ENCODE measurements around the gene QPRT. TPM values are rescaled to one million over a fixed set of nuclear protein-coding genes. Genes with fewer than 3 reads are reported as not detected.
A peak's percentile ranks its signal among the peaks of the same experiment; 100 is the strongest.

Gene QPRT
- total and polyA plus RNA-seq, 2 of the 8 experiments (the other 6 are each of a cell fraction or from before 2014, with no cell fraction given), result 89.0 to 102 TPM

- Histone ChIP-seq H3K36me3 (ENCODE audit: control insufficient read depth in 2 of 4, insufficient read depth in 4 of 4, low read length in 3 of 4) (peaks cover 0 to 8% (median 0%) of the 10 kb centered on the region in 4 experiments; a peak in 2 of 8 replicates), H2BK15ac (ENCODE audit: low read length) (no peak overlapping the region), H2BK12ac (ENCODE audit: low read depth, low read length) (no peak overlapping the region), H3K4me1 (replicated peaks in 1 of 4; ENCODE audit: control insufficient read depth in 3 of 4, insufficient read depth in 4 of 4, low read length in 3 of 4) (peaks cover 0 to 4% (median 2%) of the 10 kb centered on the region in 4 experiments; a peak in 4 of 7 replicates), H3K4me2 (ENCODE audit: insufficient read depth in 1 of 2, low read depth in 2 of 2, low read length in 2 of 2) (no peak overlapping the region), H2BK5ac (ENCODE audit: low read depth, low read length) (no peak overlapping the region), H4K5ac (ENCODE audit: insufficient read length, low read depth, low read length) (no peak overlapping the region), H3K14ac (ENCODE audit: insufficient read length) (no peak overlapping the region), H2AK5ac (ENCODE audit: low read depth, low read length) (no peak overlapping the region), H3K9me3 (ENCODE audit: insufficient read depth in 2 of 2, low read depth in 1 of 2, low read length in 1 of 2) (peaks cover 8 to 9% of the 10 kb centered on the region in 2 experiments; a peak in 2 of 4 replicates), H3K27me3 (replicated peaks in 1 of 4; ENCODE audit: control insufficient read depth in 3 of 4, extremely low read depth in 1 of 4, insufficient read depth in 3 of 4, low read length in 3 of 4) (no peaks in the 10 kb centered on the region), H3K4ac (replicated peaks; ENCODE audit: insufficient read length, low read depth, low read length) (no peak overlapping the region), H4K20me1 (replicated peaks in 1 of 2; ENCODE audit: control insufficient read depth in 1 of 2, insufficient read depth in 2 of 2, low read length in 2 of 2) (peaks cover 12 to 17% of the 10 kb centered on the region in 2 experiments), H2BK20ac (ENCODE audit: low read length) (no peak overlapping the region), H3K79me1 (ENCODE audit: low read depth, low read length) (0 out of 2 replicates have a peak, but pooled peaks cover 2% of the 10 kb centered on the region), H4K91ac (replicated peaks; ENCODE audit: insufficient read length, low read length) (no peak overlapping the region), H3K4me3 (ENCODE audit: extremely low read depth in 1 of 4, insufficient read depth in 2 of 4, low read depth in 3 of 4, low read length in 4 of 4) (no peak overlapping the region), H3K23ac (ENCODE audit: insufficient read length) (no peak overlapping the region), H2BK120ac (replicated peaks; ENCODE audit: low read depth, low read length) (no peak overlapping the region), H3K27ac (ENCODE audit: low read depth, low read length) (no peak overlapping the region), H3K18ac (ENCODE audit: extremely low read depth, low read length) (no peak overlapping the region), H3K23me2 (ENCODE audit: low read depth, low read length) (peaks cover 3% of the 10 kb centered on the region; the same call in 1 of the 2 replicates), H3K79me2 (ENCODE audit: control insufficient read depth in 1 of 2, insufficient read depth in 2 of 2, low read length in 2 of 2) (no peaks in the 10 kb centered on the region), H3K56ac (replicated peaks; ENCODE audit: insufficient read length, low read depth, low read length) (no peak overlapping the region), H3K9ac (replicated peaks in 1 of 4; ENCODE audit: extremely low read depth in 1 of 4, low read depth in 3 of 4, low read length in 3 of 4) (no peak overlapping the region; a peak in 1 of 7 replicates), H2AFZ (ENCODE audit: low read length) (no peak overlapping the region), H4K8ac (ENCODE audit: extremely low read depth, insufficient read depth, low read length) (peak overlapping the region; percentile 72; the same call in 1 of the 2 replicates)
- no peak for FAIRE-seq
- WGBS, 2 experiments (ENCODE audit: extremely low coverage in 1 of 2, insufficient coverage in 1 of 2, insufficient read length in 1 of 2, insufficient replicate concordance in 2 of 2, low coverage in 1 of 2, low lambda C conversion rate in 2 of 2, missing lambda C conversion rate in 1 of 2), result 88% methylated on average over 20 of the region's 20 CpGs; no CpG with 5 or more reads in 1 of the 2 experiments
- ChIA-PET POLR2A (ENCODE audit: partially characterized antibody) (interaction anchor here (0.6 to 4.0 kb wide), 18 partner anchors 10 to 655 kb away, joined by 3 to 25 read pairs (median 6); partner anchors contain the start of genes KIF22 and ZG16), CTCF (ENCODE audit: partially characterized antibody) (interaction anchor here (1.2 to 1.7 kb wide), 2 partner anchors 23 to 53 kb away, joined by 3 read pairs; no protein-coding TSS in a partner anchor)
- no peak for DNase-seq (ENCODE audit: low read depth in 1 of 2, low spot score in 2 of 2)
- TF ChIP-seq PHF8 (conservative IDR thresholded peaks at IDR 0.05; ENCODE audit: low read depth, low read length) (no peak), CHD2 (IDR thresholded peaks at IDR 0.05; ENCODE audit: low read length) (no peak), CTBP2 (IDR thresholded peaks at IDR 0.05; ENCODE audit: borderline replicate concordance, insufficient read depth, insufficient read length, low read length) (no peak), MAFK (IDR thresholded peaks at IDR 0.05; ENCODE audit: low read depth, low read length) (no peak), POLR2AphosphoS5 (IDR thresholded peaks at IDR 0.05; ENCODE audit: low read depth, low read length) (peak; percentile 28; the same call in 1 of the 2 replicates), TEAD4 (IDR thresholded peaks at IDR 0.05; ENCODE audit: low read depth, low read length) (no peak), SAP30 (IDR thresholded peaks at IDR 0.05; ENCODE audit: insufficient read depth, insufficient replicate concordance, low read length) (no peak), E2F6 (IDR thresholded peaks at IDR 0.05) (no peak), SP4 (IDR thresholded peaks at IDR 0.05; ENCODE audit: low read length) (no peak), POLR2A (IDR thresholded peaks at IDR 0.05; ENCODE audit: control extremely low read depth in 1 of 2, low read depth in 2 of 2, low read length in 2 of 2) (peak in 1 of 2 experiments; percentile 47; a peak in 2 of 3 replicates), RFX5 (IDR thresholded peaks at IDR 0.05; ENCODE audit: borderline replicate concordance, low read depth, low read length) (no peak), BRCA1 (IDR thresholded peaks at IDR 0.05; ENCODE audit: low read depth, low read length) (no peak), SUZ12 (IDR thresholded peaks at IDR 0.05; ENCODE audit: low read length) (no peak)
Observed at GRCh38 chr16:29744541-29745101, 65.6 kb downstream of the QPRT start.
